ENCODE results near the gene TMEM101. TPM values are rescaled to one million over a fixed set of nuclear protein-coding genes. Genes with fewer than 3 reads are reported as not detected.

The TMEM101 gene
- total and polyA plus RNA-seq, 2 of the 13 experiments (the other 11 are each of a cell fraction or from before 2014, with no cell fraction given): 72.0 to 100 TPM

- 0 out of 2 replicates have a peak, but pooled peaks have one; percentile 6 for TF ChIP-seq KIAA2018 (CRISPR knock-in tag; IDR thresholded peaks at IDR 0.05; ENCODE audit: borderline replicate concordance)
- no peak for TF ChIP-seq ZBTB14 (CRISPR knock-in tag; IDR thresholded peaks at IDR 0.05)
- TF ChIP-seq BCLAF1 (IDR thresholded peaks at IDR 0.05): no peak
- TF ChIP-seq GMEB1 (CRISPR knock-in tag; IDR thresholded peaks at IDR 0.05; ENCODE audit: borderline replicate concordance): no peak
- no peak for TF ChIP-seq NBN (conservative IDR thresholded peaks at IDR 0.05)
- no peak; the same call in 1 of the 2 replicates for TF ChIP-seq GTF3A (CRISPR knock-in tag; conservative IDR thresholded peaks at IDR 0.05)
- no peak for TF ChIP-seq YEATS2 (CRISPR knock-in tag; IDR thresholded peaks at IDR 0.05; ENCODE audit: borderline replicate concordance)
- no peak for TF ChIP-seq ZNF10 (CRISPR knock-in tag; IDR thresholded peaks at IDR 0.05; ENCODE audit: borderline replicate concordance, low read depth)
- TF ChIP-seq SCMH1 (CRISPR knock-in tag; IDR thresholded peaks at IDR 0.05; ENCODE audit: borderline replicate concordance): no peak
- TF ChIP-seq CENPT (CRISPR knock-in tag; IDR thresholded peaks at IDR 0.05; ENCODE audit: low read depth): 0 out of 2 replicates have a peak, but pooled peaks have one; percentile 2
- TF ChIP-seq XBP1 (CRISPR knock-in tag; IDR thresholded peaks at IDR 0.05): no peak
- TF ChIP-seq STAT5B (CRISPR knock-in tag; IDR thresholded peaks at IDR 0.05): no peak
- TF ChIP-seq ZNF564 (CRISPR knock-in tag; IDR thresholded peaks at IDR 0.05): no peak
- no peak for TF ChIP-seq PITX1 (CRISPR knock-in tag; IDR thresholded peaks at IDR 0.05)
- TF ChIP-seq PLRG1 (conservative IDR thresholded peaks at IDR 0.05): no peak
- no peak for TF ChIP-seq ZNF326 (CRISPR knock-in tag; IDR thresholded peaks at IDR 0.05; ENCODE audit: borderline replicate concordance)
- no peak for TF ChIP-seq MAFK (conservative IDR thresholded peaks at IDR 0.05 in 1 of 2, IDR thresholded peaks at IDR 0.05 in 1 of 2; ENCODE audit: low read length in 2 of 2)
These were observed 19.7 kb downstream of the TMEM101 start (continued) for GRCh38 chr17:43995150-43995471.

All from HepG2 (cell line).